Stimulated activated CD4-positive, alpha-beta T cell treated with anti-CD3 and anti-CD28 coated beads, TNF-alpha, amount 100 ng/mL, for 4 hours (primary cell): ENCODE results near the gene ATM.
"Not testable (repeated sequence)": the region's sequence is repeated elsewhere in the genome, so short reads cannot be mapped to it uniquely, and the experiment has no call there.

Experiments
- DNase-seq, 3 experiments: peaks; one replicate each; pipeline ENCODE4 v3.0.0-alpha.2; 2020; ENCODE audit warnings: low read depth in 3 of 3

Gene ATM

GRCh38 chr11:108220721-108221336 is 2.0 kb upstream of the ATM start:
- DNase-seq: no peak

GRCh38 chr11:108221371-108221770 is 1.5 kb upstream of the ATM start:
- no peak for DNase-seq

GRCh38 chr11:108221911-108222573 is 825 bp upstream of the ATM start:
- peak in 1 of 3 experiments; percentile 20 for DNase-seq

GRCh38 chr11:108223348-108224149 is 682 bp downstream of the ATM start:
- no peak for DNase-seq

GRCh38 chr11:108224366-108224765 is 1.5 kb downstream of the ATM start:
- no peak for DNase-seq

GRCh38 chr11:108224911-108225786 is 2.3 kb downstream of the ATM start:
- DNase-seq: no peak

GRCh38 chr11:108226036-108226435 is 3.2 kb downstream of the ATM start:
- DNase-seq: no peak

- no peak for DNase-seq
Observed at GRCh38 chr11:108228251-108228650, 5.4 kb downstream of the ATM start.

GRCh38 chr11:108233277-108233945 is 10.5 kb downstream of the ATM start:
- no peak for DNase-seq

GRCh38 chr11:108235192-108235591 is 12.3 kb downstream of the ATM start:
- DNase-seq: no peak

GRCh38 chr11:108235633-108236032 is 12.8 kb downstream of the ATM start:
- DNase-seq: no peak

- DNase-seq: no peak
Observed at GRCh38 chr11:108237058-108237481, 14.2 kb downstream of the ATM start.

GRCh38 chr11:108239076-108239475 is 16.2 kb downstream of the ATM start:
- DNase-seq: no peak

GRCh38 chr11:108241330-108242037 is 18.6 kb downstream of the ATM start:
- DNase-seq: no peak

GRCh38 chr11:108242422-108242821 is 19.6 kb downstream of the ATM start:
- DNase-seq: no peak

GRCh38 chr11:108246308-108246707 is 23.4 kb downstream of the ATM start:
- no peak for DNase-seq

- no peak for DNase-seq
Observed at GRCh38 chr11:108246885-108247284, 24.0 kb downstream of the ATM start.

GRCh38 chr11:108253176-108253575 is 30.3 kb downstream of the ATM start:
- no peak for DNase-seq

GRCh38 chr11:108269583-108269982 is 46.7 kb downstream of the ATM start:
- DNase-seq: no peak

- DNase-seq: not testable (repeated sequence)
Observed at GRCh38 chr11:108276985-108277616, 54.2 kb downstream of the ATM start.
